NAMALWA (cell line): ENCODE data around the gene SERP1.

ENCODE experiments used
- DNase-seq: peaks from one replicate; pipeline ENCODE4 v3.0.0-alpha.2; 2015; ENCODE audit warnings: low spot score

SERP1 gene

DNA sequence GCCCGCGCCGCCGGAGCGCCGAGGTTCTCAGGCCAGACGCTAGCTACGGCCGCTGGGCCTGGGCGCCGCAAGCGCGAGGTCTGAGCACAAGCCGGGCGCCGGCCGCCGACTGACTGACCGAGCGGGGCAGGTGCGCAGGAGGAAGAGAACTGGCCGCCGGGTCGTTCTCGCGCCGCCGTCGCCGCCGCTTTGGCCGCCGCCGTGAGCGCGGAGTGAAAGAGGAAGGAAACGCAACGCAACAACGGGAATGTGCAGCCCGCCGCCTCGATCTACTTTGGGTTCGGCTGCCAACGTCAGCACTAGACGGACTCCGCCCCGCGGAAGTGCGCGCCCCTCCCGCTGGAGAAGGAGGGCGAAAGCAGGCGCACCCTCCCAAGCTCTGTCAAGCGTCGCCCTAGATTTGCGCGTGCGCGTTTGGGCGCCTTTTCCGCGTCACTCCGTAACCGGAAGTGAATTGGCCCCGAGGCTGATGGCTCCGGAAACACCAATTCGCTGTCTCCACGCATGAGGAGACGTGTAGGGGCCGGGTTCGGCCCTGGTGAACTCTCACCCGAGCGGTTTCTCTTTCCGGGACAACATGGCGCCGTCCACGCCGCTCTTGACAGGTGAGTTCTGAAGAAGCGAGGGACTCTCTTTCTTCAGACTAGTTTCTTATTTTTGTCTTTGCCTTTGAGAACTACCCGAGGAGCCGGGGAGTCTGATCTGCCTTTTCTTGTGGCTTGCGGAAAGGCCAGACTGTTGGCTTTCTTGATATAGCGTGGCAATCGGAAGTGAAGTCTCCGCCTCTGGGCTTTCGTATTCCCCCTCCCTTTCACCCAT is at the start of gene SERP1, which contains the start of gene EIF2A:
SERP1 (minus strand) TSS at position 271 of the 819 bp plus-strand sequence. CDS start 361 bp downstream, outside the sequence.
EIF2A (plus strand) TSS at position 562 of the 819 bp plus-strand sequence; CDS start at position 578, 16 bp downstream.
- DNase-seq, result peak; percentile 100

DNA sequence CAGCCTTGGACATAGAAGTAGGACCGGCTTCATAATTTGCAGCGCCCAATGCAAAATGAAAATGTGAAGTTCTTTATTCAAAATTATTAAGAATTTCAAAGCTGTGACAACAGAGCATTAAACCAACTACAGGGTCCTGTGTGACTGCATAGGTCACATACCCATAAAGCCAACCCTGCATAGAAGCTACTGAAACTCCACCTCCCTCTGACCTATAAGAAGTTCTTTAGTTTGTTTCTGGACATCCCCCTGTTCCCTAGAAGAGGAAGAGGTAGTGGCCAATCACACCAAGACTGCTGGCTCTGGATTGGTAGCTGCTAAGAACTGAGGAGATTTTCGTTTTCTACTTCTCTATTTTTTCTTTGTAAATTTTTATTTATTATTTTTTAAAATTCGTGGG is 47.9 kb upstream of the SERP1 start:
- no peak for DNase-seq

DNA sequence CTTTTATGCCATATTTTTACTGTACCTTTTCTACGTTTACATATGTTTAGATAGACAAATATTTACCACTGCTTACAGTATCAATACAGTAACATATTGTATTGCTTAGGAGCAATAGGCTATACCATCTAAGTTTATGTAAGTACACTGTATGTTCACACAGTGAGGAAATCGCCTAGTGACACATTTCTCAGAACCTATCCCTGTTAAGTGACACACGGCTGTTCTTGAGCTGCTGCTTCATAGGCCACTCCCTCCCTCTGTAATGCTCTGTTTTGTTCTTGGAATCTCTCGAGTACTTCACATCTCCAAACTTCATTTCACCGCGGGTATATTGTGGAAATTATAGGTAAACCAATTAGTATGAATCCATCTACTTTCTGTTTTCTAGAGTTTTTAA is 43.5 kb upstream of the SERP1 start:
- no peak for DNase-seq

DNA sequence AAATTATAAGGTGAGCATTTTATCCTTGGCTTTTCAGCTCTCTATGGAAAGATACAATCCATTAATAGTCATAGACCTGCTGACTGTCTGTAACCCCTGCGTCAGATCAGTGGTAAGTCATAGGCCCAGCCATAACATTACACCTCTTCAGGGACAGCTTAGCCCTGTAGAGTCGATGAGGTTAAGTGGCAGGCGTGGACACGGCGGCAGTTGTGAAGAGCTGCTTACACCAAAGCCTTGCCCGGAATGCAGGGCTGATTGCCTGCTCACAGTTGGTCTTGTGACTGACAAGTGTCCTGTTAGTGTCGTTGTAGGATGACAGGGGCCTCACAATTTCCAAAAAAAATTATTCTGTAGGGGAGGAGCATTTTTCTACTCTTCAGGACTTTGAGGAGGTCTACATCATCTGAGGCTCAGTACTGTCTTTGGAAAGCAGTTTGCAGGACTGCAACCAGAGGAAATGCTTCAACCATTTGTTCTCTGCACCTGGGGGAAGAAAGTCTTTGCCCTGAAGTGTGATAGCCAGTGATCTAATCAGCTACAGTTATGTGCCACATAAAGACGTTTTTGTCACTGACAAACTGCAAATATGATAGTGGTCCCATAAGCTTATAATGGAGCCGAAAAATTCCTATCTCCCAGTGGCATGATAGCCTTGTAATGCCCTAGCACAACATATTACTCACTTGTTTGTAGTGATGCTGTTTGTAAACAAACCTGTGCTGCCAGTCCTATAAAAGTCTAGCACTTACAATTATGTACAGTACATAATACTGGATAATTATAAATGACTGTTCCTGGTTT is 41.9 kb upstream of the SERP1 start:
- no peak for DNase-seq

DNA sequence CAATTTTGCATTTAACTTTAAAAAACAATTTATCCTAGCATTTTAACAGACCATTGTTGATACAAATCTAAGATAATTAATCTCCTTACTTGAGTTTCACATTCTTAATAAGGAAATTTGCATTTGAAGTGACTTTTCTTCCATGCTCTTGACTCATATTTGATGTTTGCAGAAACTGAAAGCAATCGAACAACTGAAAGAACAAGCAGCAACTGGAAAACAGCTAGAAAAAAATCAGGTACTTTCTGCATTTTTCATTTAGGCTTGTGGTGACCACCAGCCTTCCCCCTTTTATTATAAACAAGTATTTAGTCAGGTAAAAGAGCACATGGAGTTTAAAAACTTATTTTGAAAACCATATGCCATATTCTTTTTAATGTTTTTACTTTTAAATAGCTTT is 36.7 kb upstream of the SERP1 start:
- no peak for DNase-seq

DNA sequence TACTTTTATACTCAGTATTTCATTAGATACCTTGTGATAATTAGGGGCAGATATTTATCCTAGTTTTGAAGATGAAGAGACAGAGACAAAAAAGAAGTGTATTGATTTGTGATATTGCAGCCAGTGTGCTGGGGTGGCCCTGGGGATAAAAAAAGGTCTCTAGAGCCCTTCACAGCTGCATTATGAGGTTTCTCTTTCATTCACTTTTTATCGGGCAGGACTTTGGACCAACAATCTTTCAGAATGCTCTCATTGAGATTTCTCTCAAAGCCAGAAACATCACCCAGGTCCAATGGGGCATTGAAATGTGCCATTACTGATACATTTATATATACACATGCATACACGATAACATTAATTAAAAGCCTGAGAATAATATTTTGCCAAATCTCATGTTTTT is 36.3 kb upstream of the SERP1 start:
- no peak for DNase-seq

DNA sequence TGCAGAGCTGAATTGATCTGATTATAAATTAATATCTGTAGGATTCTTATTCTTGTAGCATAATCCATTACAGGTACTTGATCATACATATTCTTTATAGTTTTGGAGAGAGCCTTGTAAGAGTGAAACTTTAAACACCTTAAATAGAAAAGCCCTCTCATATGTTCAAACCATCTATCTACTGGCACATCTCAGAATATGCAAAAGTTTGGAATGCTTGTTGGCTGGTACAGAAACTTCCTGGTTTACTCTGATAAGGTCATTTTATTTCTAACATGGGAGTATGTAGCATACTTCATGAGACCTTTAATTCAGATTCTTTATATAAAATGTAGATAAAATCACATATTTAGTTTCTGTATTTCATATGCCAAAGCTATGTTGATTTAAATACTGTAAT is 34.9 kb upstream of the SERP1 start:
- no peak for DNase-seq

DNA sequence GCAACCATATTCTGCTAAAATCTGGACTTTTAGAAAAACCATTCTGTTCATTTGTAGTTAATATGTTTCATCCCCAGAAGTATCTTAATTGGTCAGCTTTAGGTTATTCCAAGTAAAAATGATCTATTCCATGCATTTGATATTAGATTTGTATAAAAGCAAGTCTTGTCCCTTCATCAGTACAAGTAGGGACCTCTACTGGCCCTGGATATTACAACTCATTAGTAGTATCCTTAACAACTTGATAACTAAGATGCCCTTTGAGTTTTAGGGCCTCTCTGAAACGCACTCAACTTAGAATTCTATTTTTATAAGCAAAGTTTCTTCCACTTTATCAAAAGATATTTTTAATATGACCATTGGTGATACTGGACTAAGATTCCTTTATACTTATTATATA is 31.6 kb upstream of the SERP1 start:
- DNase-seq, result no peak

DNA sequence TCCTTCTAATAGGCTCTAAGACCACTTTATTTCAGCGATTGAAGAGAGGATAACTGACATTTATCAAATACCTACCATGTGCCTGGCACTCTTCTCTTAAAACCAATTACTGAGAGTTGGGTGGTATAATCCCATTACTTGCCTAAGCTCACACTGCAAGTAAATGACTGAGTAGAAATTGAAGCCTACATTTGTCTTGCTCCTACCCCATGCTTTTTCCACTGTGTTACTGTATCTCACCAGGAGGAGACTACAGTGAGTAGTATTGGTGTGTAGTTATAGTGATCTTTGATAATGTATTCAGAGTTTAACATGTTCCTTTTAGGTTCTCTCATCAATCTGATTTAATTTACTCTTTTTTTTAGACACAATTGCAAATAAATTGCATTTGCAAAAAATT is 21.0 kb upstream of the SERP1 start:
- no peak for DNase-seq

DNA sequence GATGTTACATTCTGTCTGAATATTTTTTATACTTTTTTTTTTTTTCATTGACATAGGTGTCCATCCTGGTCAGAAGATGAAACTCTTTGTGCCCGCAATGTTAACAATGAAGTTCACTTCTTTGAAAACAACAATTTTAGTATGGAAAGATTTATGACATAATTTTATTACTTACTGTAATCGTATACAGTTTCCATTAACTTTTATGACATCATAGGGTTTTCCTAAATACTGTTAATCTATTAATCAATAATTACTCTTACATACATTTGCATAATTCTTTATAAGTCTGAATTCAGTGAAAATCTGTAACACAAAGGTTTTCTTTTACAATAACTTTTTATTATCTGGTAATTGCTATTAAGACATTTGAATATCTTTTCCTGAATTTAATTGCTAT is 17.9 kb upstream of the SERP1 start:
- no peak for DNase-seq

DNA sequence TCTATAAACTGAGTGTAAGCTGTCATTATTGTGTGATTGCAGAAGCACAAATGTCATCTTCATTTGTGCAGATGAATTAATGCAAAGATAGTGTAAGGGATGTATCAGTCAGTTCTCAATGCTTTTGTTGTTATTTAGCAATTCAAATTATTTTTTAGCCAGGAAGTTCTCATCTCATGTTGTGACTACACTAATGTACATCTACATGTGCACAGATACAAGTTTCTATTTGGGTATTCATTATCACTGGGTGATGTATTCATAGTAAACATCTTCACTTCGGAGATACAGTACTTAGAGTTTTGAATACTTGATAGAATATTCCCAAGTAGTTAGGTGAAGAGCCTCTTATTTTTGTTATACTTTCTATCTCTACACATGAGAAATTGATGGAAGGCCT is 11.4 kb upstream of the SERP1 start:
- DNase-seq, result no peak

DNA sequence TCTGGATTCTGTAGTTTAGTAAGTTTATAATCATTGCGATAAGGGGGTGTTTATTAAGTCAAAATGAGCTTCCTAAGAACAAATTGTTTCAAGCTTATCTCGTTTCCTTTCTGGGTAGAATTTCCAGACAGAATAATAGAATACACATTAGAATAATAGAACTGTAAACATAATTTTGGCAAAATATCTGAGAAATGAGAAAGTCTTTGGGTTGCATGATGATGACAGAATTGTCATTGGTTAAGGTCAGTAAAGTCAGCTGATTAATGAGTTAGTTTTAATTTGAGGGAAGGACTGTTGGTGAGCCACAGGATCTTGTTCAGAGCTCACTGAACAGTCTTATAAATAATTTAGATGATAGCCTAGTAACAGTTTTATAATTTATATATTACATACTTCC is 10.5 kb upstream of the SERP1 start:
- DNase-seq, result no peak

DNA sequence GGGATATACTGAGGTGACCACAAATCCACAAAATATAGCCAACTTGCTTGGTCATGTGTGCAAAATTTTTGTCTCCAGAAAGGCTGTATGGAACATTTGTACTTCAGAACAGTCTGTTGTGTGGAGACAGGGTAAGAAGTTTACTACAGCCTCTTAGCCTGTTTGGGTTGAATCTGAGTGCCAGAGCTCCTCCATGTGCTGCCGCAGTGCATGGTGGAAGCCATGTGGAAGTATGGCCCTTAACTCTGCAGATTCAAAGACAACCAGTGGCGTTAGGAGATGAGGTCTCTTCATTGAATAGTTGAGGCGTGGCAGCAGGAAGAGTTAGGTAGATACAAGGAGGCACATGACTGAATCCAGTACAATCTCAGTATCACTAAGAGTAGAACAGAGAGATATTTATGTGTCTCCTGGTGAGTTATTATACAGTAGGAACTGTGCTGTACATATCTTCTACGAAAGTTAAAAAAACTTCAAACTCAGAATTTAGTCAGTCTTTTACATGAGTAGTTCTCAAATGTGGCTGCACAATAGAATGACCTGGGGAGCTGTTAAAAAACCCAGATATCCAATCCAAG is 9.7 kb upstream of the SERP1 start:
- no peak for DNase-seq

DNA sequence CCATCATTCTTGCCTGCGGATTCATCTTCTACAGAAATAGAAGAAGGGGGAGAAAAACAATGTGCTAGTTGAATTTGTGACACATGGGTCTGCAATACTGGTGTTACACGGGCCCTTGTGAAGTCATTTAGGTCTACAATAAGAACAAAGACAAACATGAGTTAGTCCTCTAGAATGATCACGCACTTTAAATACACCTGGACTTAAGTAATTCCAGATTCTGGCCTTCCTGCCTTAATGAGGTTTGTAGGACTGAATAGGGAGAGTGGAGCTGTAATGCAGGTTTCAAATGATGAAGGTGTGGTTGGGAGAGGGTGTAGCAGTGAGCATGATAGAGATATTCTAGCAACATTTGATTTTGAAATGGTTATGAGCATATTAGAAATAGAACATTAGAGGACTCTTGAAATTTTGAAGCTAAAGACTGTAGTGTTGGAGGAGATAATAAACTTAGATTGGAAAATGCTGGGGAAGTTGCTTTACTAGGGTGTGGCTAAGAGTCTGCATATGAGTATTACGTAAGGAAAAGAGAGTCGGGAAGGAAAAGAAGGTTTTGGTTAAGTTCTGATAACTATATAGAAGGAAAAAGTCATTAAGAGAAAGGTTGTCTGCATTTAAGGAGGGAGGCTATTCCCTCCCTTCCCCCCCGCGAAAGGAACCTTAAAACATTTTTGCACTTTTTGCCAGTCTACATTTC is 897 bp upstream of the SERP1 start:
- DNase-seq, result no peak

DNA sequence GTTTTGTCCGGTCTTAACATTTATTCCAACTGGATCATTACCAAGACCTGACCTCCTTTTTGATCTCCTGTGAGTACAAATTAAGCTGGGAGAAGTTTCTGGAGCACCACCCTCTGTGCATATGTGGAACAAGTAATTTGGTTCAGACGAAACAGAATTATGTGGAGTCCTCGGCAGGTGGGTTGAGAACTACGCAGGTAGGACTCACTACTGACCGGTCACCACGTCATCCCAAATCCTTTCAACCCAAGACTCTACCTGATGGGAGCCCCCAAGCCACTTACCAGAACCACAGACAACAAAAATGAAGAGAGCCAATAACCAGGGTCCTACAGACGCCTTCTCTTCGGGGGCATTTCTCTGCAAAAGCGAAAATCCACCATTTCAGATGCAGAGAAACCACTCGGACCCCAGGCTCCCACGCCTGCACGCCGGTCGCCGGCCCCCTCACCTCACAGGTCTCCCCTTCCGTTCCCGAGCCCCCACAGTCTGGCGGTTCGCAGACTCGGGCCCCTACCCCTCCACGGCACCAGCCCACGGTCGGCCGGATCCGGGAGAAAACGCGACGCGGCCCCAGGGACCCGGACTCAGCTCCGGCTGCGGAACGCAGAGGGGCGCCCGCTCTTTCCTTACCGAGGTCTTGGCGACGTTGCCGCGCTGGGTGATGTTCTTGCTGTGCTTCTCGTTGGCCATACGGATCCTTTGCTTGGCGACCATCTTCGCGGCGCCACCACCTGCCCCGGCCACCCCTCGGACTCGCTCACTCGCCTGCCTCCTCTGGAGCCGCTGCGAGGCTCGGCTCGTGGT is 674 bp downstream of the SERP1 start:
- peak; percentile 44 for DNase-seq

DNA sequence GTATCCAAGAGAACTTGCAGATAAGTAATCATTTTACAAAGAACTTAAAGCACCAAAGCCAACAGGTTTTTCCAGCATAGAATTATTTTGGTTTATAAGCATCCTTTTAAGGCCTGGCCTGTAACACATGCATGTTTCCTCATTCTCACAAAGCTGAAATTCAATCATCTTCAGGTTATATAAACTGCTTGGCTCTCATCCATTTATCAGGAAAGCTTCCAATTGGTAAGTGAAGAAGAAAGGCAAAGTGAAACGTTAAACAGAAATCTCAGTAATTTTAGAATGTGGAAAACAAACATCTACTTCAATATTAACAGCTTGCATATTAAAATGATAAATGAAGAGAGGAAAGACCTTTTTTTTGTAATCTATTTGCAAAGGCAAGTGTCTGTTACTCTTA is 1.6 kb downstream of the SERP1 start:
- DNase-seq, result no peak

DNA sequence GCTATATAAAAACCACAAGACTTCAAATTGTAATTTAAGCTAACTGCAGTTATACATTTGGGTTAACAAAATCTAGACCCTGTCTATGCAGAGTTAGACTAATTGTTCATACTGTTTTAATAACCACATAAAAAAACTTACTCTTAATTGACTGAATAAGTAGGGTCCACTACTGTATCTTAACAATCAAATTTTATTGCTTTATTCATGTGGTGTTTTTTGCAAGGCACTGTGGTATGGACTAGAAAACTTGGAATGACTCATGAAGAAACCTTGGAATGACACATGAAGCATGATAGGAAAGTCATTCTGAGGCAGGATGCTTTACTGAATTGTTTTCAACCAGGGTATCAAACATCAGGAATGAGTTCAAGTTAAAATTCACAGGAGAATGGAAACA is 2.3 kb downstream of the SERP1 start:
- DNase-seq, result no peak

DNA sequence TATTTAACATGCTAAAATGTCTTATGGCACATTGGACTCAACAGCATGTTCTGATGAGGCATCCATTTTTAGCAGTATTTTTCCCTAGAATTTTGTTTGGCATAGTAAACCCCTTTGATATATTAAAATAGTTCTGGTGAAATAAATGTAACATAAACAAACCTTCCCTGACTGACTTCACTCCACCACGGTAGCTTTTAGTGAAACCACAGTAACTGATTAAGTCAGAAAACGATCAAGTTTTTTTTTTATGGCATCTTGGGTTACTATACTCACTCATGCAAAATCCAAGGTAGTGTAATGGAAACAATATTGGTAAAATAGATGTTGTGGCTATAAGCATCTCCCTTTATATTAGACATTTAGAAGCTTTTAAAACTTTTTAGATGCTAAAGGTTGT is 2.8 kb downstream of the SERP1 start:
- DNase-seq, result no peak

DNA sequence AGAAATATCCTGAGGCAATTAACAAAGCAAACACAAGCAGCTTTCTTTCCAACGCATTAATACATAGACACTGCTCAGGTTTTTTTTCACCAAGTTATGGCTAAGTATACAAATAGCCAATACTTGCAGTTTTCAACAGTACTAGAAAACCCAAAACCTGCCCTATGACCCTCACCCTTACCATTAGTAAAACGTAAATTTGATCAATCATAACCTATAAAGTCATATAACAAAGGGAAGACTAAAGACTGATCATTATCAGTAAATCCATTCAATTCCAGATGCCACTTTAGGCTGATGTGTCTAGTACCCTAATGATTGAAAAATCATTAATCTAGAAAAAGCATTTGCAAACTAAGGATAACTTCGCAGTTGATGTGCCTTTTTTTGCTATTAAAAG is 3.2 kb downstream of the SERP1 start:
- no peak for DNase-seq

DNA sequence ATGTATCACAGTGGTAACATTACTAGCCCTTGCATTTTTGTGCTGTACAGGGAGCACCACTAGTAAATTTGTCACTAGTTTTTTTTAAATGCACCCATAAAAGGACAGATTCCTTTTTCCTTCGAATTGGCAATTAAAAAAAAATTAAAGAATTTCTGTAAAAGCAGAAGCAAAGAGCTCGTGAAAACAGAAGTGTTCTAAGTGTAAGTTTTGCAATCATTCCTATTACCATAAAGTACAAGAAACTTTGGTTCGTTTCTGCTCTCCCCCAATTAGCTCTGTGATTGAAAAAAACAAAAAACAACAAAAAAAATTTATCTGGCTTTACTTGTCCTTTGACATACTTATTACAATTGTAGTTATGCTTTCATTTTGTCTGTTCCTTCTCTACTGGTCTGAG is 5.3 kb downstream of the SERP1 start:
- DNase-seq, result no peak

DNA sequence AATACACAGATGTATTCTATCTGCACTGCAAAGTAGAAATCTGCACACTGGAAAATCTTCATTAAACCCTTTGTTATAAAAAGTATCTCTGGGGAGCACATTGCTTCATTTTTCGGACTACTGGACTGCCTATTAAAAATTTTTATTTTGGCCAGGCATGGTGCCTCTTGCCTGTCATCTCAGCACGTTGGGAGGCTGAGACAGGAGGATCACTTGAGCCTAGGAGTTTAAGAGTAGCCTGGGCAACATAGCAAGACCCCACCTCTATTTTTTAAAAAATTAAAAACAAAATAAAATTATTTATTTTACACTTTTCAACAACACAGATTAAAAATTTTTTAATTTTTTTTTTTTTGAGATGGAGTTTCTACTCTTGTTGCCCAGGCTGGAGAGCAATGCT is 6.0 kb downstream of the SERP1 start:
- DNase-seq, result no peak
